ENCODE results near the gene SLC2A11.
"Not testable (repeated sequence)": the region's sequence is repeated elsewhere in the genome, so short reads cannot be mapped to it uniquely, and the experiment has no call there.

The SLC2A11 gene

GRCh38 chr22:23898006-23898974 lies 40.6 kb downstream of the SLC2A11 start:
- H3K4me2 ChIP-seq, result peak overlapping the region in 2 of 11 experiments; percentile 7 to 10; a peak in 3 of 22 replicates
- peaks cover 19 to 40% (median 38%) of the 10 kb centered on the region in 11 experiments for H3K36me3 ChIP-seq

GRCh38 chr22:23899042-23899745 lies 41.5 kb downstream of the SLC2A11 start:
- no peak overlapping the region for H3K4me3 ChIP-seq
- H3K9ac ChIP-seq, result no peak overlapping the region
- peaks cover 19 to 40% (median 38%) of the 10 kb centered on the region in 11 experiments for H3K36me3 ChIP-seq
- no peak overlapping the region for H3K27ac ChIP-seq
- H3K4me1 ChIP-seq, result peaks cover 17 to 34% (median 25%) of the 10 kb centered on the region in 10 experiments
- H3K27me3 ChIP-seq, result no peaks in the 10 kb centered on the region
- TF ChIP-seq Cebpa-rat (IDR thresholded peaks at IDR 0.05), result no peak
- no peak overlapping the region for H3K4me2 ChIP-seq
- peaks cover 15 to 41% (median 25%) of the 10 kb centered on the region in 11 experiments; a peak in 20 of 22 replicates for H4K20me1 ChIP-seq
- H3K9me3 ChIP-seq (replicated peaks in 1 of 11), result peaks cover 7 to 28% (median 17%) of the 10 kb centered on the region in 11 experiments; a peak in 20 of 22 replicates

More at GRCh38 chr22:23898006-23898974, 40.6 kb downstream of the SLC2A11 start:
- Histone ChIP-seq H3K27me3 (no peaks in the 10 kb centered on the region), H3K9ac (no peak overlapping the region), H4K20me1 (peaks cover 15 to 41% (median 25%) of the 10 kb centered on the region in 11 experiments; a peak in 20 of 22 replicates), H3K27ac (no peak overlapping the region), H3K4me1 (peaks cover 23 to 36% (median 31%) of the 10 kb centered on the region in 10 experiments), H3K9me3 (replicated peaks in 1 of 11) (peaks cover 7 to 28% (median 17%) of the 10 kb centered on the region in 11 experiments; a peak in 20 of 22 replicates), H3K4me3 (no peak overlapping the region)
- no peak for TF ChIP-seq Cebpa-rat (IDR thresholded peaks at IDR 0.05)

DNA sequence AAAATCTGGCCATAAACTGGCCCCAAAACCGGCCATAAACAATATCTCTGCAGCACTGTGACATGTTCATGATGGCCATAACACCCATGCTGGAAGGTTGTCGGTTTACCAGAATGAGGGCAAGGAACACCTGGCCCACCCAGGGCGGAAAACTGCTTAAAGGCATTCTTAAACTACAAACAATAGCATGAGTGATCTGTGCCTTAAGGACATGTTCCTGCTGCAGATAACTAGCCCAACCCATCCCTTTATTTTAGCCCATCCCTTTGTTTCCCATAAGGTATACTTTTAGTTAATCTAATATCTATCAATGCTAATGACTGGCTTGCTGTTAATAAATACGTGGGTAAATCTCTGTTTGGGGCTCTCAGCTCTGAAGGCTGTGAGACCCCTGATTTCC lies 42.6 kb downstream of the SLC2A11 start:
- H3K9ac ChIP-seq, H3K27ac ChIP-seq, H3K4me2 ChIP-seq, H3K27me3 ChIP-seq, H3K4me3 ChIP-seq: not testable (repeated sequence)
- peaks cover 7 to 28% (median 17%) of the 10 kb centered on the region in 11 experiments; a peak in 20 of 22 replicates for H3K9me3 ChIP-seq (replicated peaks in 1 of 11)
- H4K20me1 ChIP-seq, result peaks cover 15 to 34% (median 21%) of the 10 kb centered on the region in 11 experiments; a peak in 20 of 22 replicates
- peaks cover 19 to 40% (median 38%) of the 10 kb centered on the region in 11 experiments for H3K36me3 ChIP-seq
- peaks cover 25 to 43% (median 33%) of the 10 kb centered on the region in 10 experiments for H3K4me1 ChIP-seq

- Histone ChIP-seq H3K9ac (no peak overlapping the region), H3K4me1 (peaks cover 15 to 35% (median 24%) of the 10 kb centered on the region in 10 experiments), H3K4me2 (no peak overlapping the region), H3K27ac (no peak overlapping the region), H3K27me3 (no peaks in the 10 kb centered on the region), H3K9me3 (replicated peaks in 1 of 11) (peaks cover 7 to 28% (median 17%) of the 10 kb centered on the region in 11 experiments; a peak in 20 of 22 replicates), H3K36me3 (peaks cover 8 to 28% (median 25%) of the 10 kb centered on the region in 11 experiments), H3K4me3 (no peak overlapping the region), H4K20me1 (peaks cover 4 to 20% (median 7%) of the 10 kb centered on the region in 11 experiments; a peak in 18 of 22 replicates)
- no peak for TF ChIP-seq Cebpa-rat (IDR thresholded peaks at IDR 0.05)
Measured at GRCh38 chr22:23901600-23901999, 43.9 kb downstream of the SLC2A11 start.

GRCh38 chr22:23903328-23903971 lies 45.8 kb downstream of the SLC2A11 start:
- Histone ChIP-seq H3K27me3 (no peaks in the 10 kb centered on the region), H3K36me3 (peaks cover 0 to 11% (median 9%) of the 10 kb centered on the region in 11 experiments; a peak in 11 of 22 replicates), H4K20me1 (peaks cover 0 to 5% (median 0%) of the 10 kb centered on the region in 11 experiments; a peak in 2 of 22 replicates), H3K4me3 (no peak overlapping the region), H3K9me3 (replicated peaks in 1 of 11) (peaks cover 7 to 28% (median 17%) of the 10 kb centered on the region in 11 experiments; a peak in 20 of 22 replicates), H3K4me2 (no peak overlapping the region), H3K9ac (no peak overlapping the region), H3K4me1 (peaks cover 8 to 20% (median 14%) of the 10 kb centered on the region in 10 experiments; a peak in 16 of 20 replicates), H3K27ac (no peak overlapping the region)
- no peak for TF ChIP-seq Cebpa-rat (IDR thresholded peaks at IDR 0.05)

DNA sequence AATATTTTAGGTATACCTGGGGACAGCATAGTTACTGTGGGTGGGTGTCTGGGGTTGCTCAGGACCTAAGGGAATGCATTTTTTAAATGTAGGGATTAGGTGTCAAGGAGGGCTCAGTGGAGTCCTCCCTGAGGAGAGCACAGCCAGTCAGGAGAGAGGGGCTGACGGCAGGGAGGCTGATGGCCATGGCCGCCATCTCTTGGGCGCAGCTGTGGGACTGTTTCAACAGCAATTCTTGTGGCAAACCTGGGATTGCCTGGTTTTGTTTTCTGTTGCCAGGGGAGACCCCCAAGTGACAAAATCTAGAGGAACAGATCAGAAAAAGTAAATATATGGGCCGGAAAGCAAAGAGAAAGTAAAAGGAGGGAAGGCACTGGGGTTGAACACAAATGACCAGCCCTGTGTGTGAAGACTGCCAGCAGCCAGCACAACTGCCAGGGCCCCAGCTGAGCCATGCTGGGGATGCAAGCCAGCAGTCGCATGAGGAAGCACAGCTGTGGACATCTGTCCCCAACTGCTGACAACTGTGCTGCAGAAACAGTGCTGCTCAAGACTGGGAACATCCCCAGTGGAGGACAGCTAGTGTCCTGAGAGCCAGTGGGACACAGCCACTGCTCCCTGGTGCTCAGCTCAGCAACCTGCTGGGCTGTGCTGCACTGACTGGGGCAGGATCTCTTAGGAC lies 47.0 kb downstream of the SLC2A11 start:
- Histone ChIP-seq H3K4me1 (peaks cover 8 to 22% (median 15%) of the 10 kb centered on the region in 10 experiments; a peak in 18 of 20 replicates), H3K36me3 (no peaks in the 10 kb centered on the region), H3K4me3 (no peak overlapping the region), H3K9ac (peak overlapping the region in 2 of 11 experiments; percentile 17 to 18; a peak in 1 of 22 replicates), H3K27ac (peak overlapping the region in 4 of 11 experiments; percentile 6 to 21 (median 14); a peak in 3 of 22 replicates), H3K27me3 (no peaks in the 10 kb centered on the region), H3K9me3 (replicated peaks in 1 of 11) (peaks cover 6 to 17% (median 12%) of the 10 kb centered on the region in 11 experiments; a peak in 20 of 22 replicates), H4K20me1 (no peaks in the 10 kb centered on the region), H3K4me2 (peak overlapping the region in 10 of 11 experiments; percentile 15 to 68 (median 47); a peak in 18 of 22 replicates)
- TF ChIP-seq Cebpa-rat (IDR thresholded peaks at IDR 0.05), result no peak

GRCh38 chr22:23906641-23907040 lies 49.0 kb downstream of the SLC2A11 start:
- Histone ChIP-seq H3K4me1 (peaks cover 8 to 24% (median 15%) of the 10 kb centered on the region in 10 experiments; a peak in 18 of 20 replicates), H3K27ac (no peak overlapping the region), H3K36me3 (no peaks in the 10 kb centered on the region), H3K9me3 (replicated peaks in 1 of 11) (no peaks in the 10 kb centered on the region), H3K4me2 (no peak overlapping the region), H4K20me1 (no peaks in the 10 kb centered on the region), H3K27me3 (no peaks in the 10 kb centered on the region), H3K9ac (no peak overlapping the region), H3K4me3 (no peak overlapping the region)
- no peak for TF ChIP-seq Cebpa-rat (IDR thresholded peaks at IDR 0.05)

DNA sequence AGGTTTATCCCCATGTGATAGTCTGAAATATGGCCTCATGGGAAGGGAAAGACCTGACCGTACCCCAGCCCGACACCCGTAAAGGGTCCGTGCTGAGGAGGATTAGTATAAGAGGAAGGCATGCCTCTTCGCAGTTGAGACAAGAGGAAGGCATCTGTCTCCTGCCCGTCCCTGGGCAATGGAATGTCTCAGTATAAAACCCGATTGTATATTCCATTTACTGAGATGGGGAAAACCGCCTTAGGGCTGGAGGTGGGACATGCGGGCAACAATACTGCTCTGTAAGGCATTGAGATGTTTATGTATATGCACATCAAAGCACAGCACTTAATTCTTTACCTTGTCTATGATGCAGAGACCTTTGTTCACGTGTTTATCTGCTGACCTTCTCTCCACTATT lies 49.7 kb downstream of the SLC2A11 start:
- H3K9ac ChIP-seq; H3K4me2 ChIP-seq; H3K27ac ChIP-seq; H3K27me3 ChIP-seq; H3K36me3 ChIP-seq; H4K20me1 ChIP-seq; H3K9me3 ChIP-seq (replicated peaks in 1 of 11); H3K4me3 ChIP-seq: not testable (repeated sequence)
- peaks cover 8 to 26% (median 16%) of the 10 kb centered on the region in 10 experiments; a peak in 18 of 20 replicates for H3K4me1 ChIP-seq

All from BLaER1 treated with 17β-estradiol and CSF1 and Interleukin-3, amounts not matched to agents 10 nM and 100 nM (cell line).